Measurements from ENCODE around the gene MRAS. TPM values are rescaled to one million over a fixed set of nuclear protein-coding genes. Genes with fewer than 3 reads are reported as not detected.

The MRAS gene
- total and polyA plus RNA-seq, 9 donors, result 44.0 to 71.8 (median 59.7) TPM

GRCh38 chr3:138398791-138399575, 50.6 kb downstream of the MRAS start:
- Histone ChIP-seq H3K27ac (ENCODE audit: low read length) (no peak overlapping the region), H3K36me3 (ENCODE audit: control insufficient read depth, insufficient read depth, low read length) (peaks cover 46% of the 10 kb centered on the region), H3K4me1 (ENCODE audit: control insufficient read depth, insufficient read depth, low read length) (peaks cover 3% of the 10 kb centered on the region), H3K27me3 (ENCODE audit: control insufficient read depth, insufficient read depth, low read length) (no peaks in the 10 kb centered on the region), H3K4me3 (ENCODE audit: low read length) (no peak overlapping the region), H3K9me3 (replicated peaks; ENCODE audit: control insufficient read depth, low read depth, low read length) (no peaks in the 10 kb centered on the region)
- DNase-seq, result no peak
- 85% methylated on average over 6 of the region's 11 CpGs for WGBS (ENCODE audit: insufficient coverage)

DNA sequence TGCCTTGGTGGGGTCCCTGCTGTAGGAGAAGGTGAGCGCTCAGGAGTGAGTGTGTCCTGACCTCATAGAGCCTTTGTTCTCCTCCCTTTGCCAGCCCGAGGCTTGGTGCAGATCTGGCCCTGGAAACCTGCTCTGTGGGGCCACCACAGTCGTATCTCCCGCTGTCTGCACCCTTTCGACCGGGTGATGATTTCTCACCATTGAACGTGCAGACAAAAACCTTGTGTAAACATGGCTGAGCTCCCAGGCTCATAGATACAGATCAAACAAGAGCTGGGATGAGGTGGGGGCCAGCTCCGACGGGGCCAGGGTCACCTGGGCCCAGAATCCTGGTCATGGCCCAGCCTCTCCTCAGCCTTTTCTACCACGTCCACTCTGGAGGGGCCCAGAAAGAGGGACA, 51.4 kb downstream of the MRAS start:
- 69% methylated on average over 9 of the region's 10 CpGs for WGBS (ENCODE audit: insufficient coverage)
- no peak overlapping the region for H3K4me3 ChIP-seq (ENCODE audit: low read length)
- H3K36me3 ChIP-seq (ENCODE audit: control insufficient read depth, insufficient read depth, low read length), result peaks cover 54% of the 10 kb centered on the region
- H3K9me3 ChIP-seq (replicated peaks; ENCODE audit: control insufficient read depth, low read depth, low read length), result no peaks in the 10 kb centered on the region
- peaks cover 3% of the 10 kb centered on the region for H3K4me1 ChIP-seq (ENCODE audit: control insufficient read depth, insufficient read depth, low read length)
- no peak overlapping the region for H3K27ac ChIP-seq (ENCODE audit: low read length)
- no peak for DNase-seq
- no peaks in the 10 kb centered on the region for H3K27me3 ChIP-seq (ENCODE audit: control insufficient read depth, insufficient read depth, low read length)

DNA sequence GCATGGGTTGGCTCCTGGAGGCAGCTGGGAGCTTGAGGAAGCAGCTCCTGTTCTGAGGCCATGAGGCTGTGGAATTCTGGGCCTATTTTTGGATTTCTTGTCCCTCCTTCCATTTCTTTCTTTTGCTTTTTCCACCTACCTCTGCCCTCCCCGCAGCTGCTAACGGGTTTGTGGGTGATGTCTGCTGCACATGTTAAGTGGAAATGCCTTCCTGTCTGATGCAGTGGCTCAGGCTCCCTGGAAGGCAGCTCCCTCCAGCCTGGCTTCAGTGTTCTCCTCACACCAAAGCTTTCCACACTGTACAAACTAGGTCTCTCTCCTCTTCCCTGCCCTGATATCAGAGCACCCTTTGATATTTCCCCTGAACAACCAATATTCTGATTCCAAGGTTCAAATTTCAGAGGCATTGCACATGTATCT, 52.3 kb downstream of the MRAS start:
- H3K9me3 ChIP-seq (replicated peaks; ENCODE audit: control insufficient read depth, low read depth, low read length), result no peaks in the 10 kb centered on the region
- no peak for DNase-seq
- H3K27me3 ChIP-seq (ENCODE audit: control insufficient read depth, insufficient read depth, low read length), result no peaks in the 10 kb centered on the region
- peaks cover 58% of the 10 kb centered on the region for H3K36me3 ChIP-seq (ENCODE audit: control insufficient read depth, insufficient read depth, low read length)
- H3K4me3 ChIP-seq (ENCODE audit: low read length), result no peak overlapping the region
- H3K4me1 ChIP-seq (ENCODE audit: control insufficient read depth, insufficient read depth, low read length), result peaks cover 3% of the 10 kb centered on the region
- H3K27ac ChIP-seq (ENCODE audit: low read length), result no peak overlapping the region
- 60% methylated on average over 2 of the region's 2 CpGs for WGBS (ENCODE audit: insufficient coverage)

- Histone ChIP-seq H3K27me3 (ENCODE audit: control insufficient read depth, insufficient read depth, low read length) (no peaks in the 10 kb centered on the region), H3K9me3 (replicated peaks; ENCODE audit: control insufficient read depth, low read depth, low read length) (no peaks in the 10 kb centered on the region), H3K4me3 (ENCODE audit: low read length) (no peak overlapping the region), H3K27ac (ENCODE audit: low read length) (no peak overlapping the region), H3K4me1 (ENCODE audit: control insufficient read depth, insufficient read depth, low read length) (peaks cover 3% of the 10 kb centered on the region), H3K36me3 (ENCODE audit: control insufficient read depth, insufficient read depth, low read length) (peaks cover 56% of the 10 kb centered on the region)
- WGBS (ENCODE audit: insufficient coverage), result 100% methylated on average over 1 of the region's 7 CpGs
- no peak for DNase-seq
These were observed 53.5 kb downstream of the MRAS start for GRCh38 chr3:138401834-138402233.

DNA sequence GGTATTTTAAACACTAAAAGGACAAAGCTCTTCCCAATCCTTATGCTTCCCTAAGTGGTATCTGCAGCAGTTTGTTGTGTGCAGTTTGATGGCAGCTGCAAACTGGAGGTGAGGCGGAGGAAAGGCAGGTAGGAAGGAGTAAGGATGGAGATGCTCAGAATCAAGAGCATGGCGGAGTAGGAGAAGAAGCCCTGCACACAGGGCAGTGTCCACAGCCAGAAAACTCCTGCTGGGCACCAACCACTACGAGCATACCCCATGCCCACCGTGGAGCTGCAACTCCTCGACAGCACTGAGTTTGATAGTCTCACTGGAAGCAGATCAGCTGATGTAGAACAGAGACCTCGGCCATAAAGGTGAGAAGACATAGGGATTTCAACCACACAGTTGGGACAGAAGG, 55.7 kb downstream of the MRAS start:
- WGBS (ENCODE audit: insufficient coverage), result 93% methylated on average over 6 of the region's 6 CpGs
- Histone ChIP-seq H3K27me3 (ENCODE audit: control insufficient read depth, insufficient read depth, low read length) (no peaks in the 10 kb centered on the region), H3K4me3 (ENCODE audit: low read length) (no peak overlapping the region), H3K4me1 (ENCODE audit: control insufficient read depth, insufficient read depth, low read length) (peaks cover 3% of the 10 kb centered on the region), H3K27ac (ENCODE audit: low read length) (no peak overlapping the region), H3K36me3 (ENCODE audit: control insufficient read depth, insufficient read depth, low read length) (peaks cover 43% of the 10 kb centered on the region), H3K9me3 (replicated peaks; ENCODE audit: control insufficient read depth, low read depth, low read length) (no peaks in the 10 kb centered on the region)
- no peak for DNase-seq

GRCh38 chr3:138405001-138405400, 56.6 kb downstream of the MRAS start:
- 92% methylated on average over 6 of the region's 7 CpGs for WGBS (ENCODE audit: insufficient coverage)
- H3K36me3 ChIP-seq (ENCODE audit: control insufficient read depth, insufficient read depth, low read length), result peaks cover 43% of the 10 kb centered on the region

GRCh38 chr3:138405486-138405885, 57.1 kb downstream of the MRAS start:
- Histone ChIP-seq H3K9me3 (replicated peaks; ENCODE audit: control insufficient read depth, low read depth, low read length) (no peaks in the 10 kb centered on the region), H3K27me3 (ENCODE audit: control insufficient read depth, insufficient read depth, low read length) (no peaks in the 10 kb centered on the region), H3K4me1 (ENCODE audit: control insufficient read depth, insufficient read depth, low read length) (no peaks in the 10 kb centered on the region), H3K36me3 (ENCODE audit: control insufficient read depth, insufficient read depth, low read length) (peaks cover 41% of the 10 kb centered on the region), H3K4me3 (ENCODE audit: low read length) (no peak overlapping the region), H3K27ac (ENCODE audit: low read length) (no peak overlapping the region)
- DNase-seq, result no peak
- WGBS (ENCODE audit: insufficient coverage), result 90% methylated on average over 3 of the region's 5 CpGs

More at GRCh38 chr3:138405001-138405400, 56.6 kb downstream of the MRAS start:
- H3K4me1 ChIP-seq (ENCODE audit: control insufficient read depth, insufficient read depth, low read length), result peaks cover 3% of the 10 kb centered on the region
- no peak overlapping the region for H3K4me3 ChIP-seq (ENCODE audit: low read length)
- H3K9me3 ChIP-seq (replicated peaks; ENCODE audit: control insufficient read depth, low read depth, low read length), result no peaks in the 10 kb centered on the region
- no peak for DNase-seq
- H3K27ac ChIP-seq (ENCODE audit: low read length), result no peak overlapping the region
- no peaks in the 10 kb centered on the region for H3K27me3 ChIP-seq (ENCODE audit: control insufficient read depth, insufficient read depth, low read length)

GRCh38 chr3:138406606-138407005, 58.2 kb downstream of the MRAS start:
- Histone ChIP-seq H3K4me3 (ENCODE audit: low read length) (no peak overlapping the region), H3K27me3 (ENCODE audit: control insufficient read depth, insufficient read depth, low read length) (no peaks in the 10 kb centered on the region), H3K4me1 (ENCODE audit: control insufficient read depth, insufficient read depth, low read length) (no peaks in the 10 kb centered on the region), H3K9me3 (replicated peaks; ENCODE audit: control insufficient read depth, low read depth, low read length) (no peaks in the 10 kb centered on the region), H3K36me3 (ENCODE audit: control insufficient read depth, insufficient read depth, low read length) (peaks cover 34% of the 10 kb centered on the region), H3K27ac (ENCODE audit: low read length) (no peak overlapping the region)
- WGBS (ENCODE audit: insufficient coverage), result no CpG with 5 or more reads among the region's 2 CpGs
- DNase-seq, result no peak

GRCh38 chr3:138407236-138407907, 59.0 kb downstream of the MRAS start:
- Histone ChIP-seq H3K4me1 (ENCODE audit: control insufficient read depth, insufficient read depth, low read length) (no peaks in the 10 kb centered on the region), H3K27me3 (ENCODE audit: control insufficient read depth, insufficient read depth, low read length) (no peaks in the 10 kb centered on the region)
- 83% methylated on average over 3 of the region's 3 CpGs for WGBS (ENCODE audit: insufficient coverage)

DNA sequence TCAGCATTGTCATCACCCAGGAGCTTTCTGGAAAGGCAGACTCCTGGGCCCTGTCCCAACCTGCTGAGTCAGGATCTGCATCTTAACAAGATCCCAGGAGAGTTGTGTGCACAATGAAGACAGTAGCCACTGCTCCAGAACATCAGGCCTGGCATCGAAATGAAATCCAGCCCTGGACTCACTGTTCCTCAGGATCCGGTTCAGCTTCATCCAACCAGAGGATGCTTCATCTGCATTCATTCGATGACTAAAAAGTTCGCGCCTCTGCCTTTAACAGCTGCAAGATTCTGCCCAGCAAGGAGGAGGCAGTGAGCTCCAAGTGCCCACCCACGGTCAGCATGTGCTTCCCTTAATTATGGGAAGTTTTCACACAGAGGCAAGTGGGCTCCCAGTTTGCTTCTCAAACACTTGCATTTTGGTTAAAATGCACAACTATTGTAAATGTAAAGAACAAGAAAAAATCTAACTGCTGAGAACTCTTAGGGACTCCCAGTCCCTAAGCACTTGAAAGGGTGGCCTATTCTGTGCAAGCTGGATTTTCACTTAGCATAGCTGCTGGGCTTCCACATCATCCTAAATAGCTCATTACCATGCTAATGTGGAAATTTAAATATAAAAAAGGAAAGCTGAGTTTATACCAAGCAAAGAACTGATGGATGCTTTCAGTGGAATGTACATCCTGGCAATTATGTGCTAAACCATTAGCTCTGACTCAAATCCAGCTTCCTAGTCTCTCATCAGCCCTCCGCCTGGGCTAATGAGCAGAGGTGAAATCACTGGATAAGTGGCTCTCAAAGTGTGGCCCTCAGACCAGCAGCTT, 60.6 kb downstream of the MRAS start:
- DNase-seq, result peak; percentile 22
- H3K4me3 ChIP-seq (ENCODE audit: low read length), result no peak overlapping the region
- H3K4me1 ChIP-seq (ENCODE audit: control insufficient read depth, insufficient read depth, low read length), result no peaks in the 10 kb centered on the region
- no peaks in the 10 kb centered on the region for H3K27me3 ChIP-seq (ENCODE audit: control insufficient read depth, insufficient read depth, low read length)
- no peak overlapping the region for H3K27ac ChIP-seq (ENCODE audit: low read length)
- 49% methylated on average over 5 of the region's 7 CpGs for WGBS (ENCODE audit: insufficient coverage)
- H3K36me3 ChIP-seq (ENCODE audit: control insufficient read depth, insufficient read depth, low read length), result peaks cover 13% of the 10 kb centered on the region
- H3K9me3 ChIP-seq (replicated peaks; ENCODE audit: control insufficient read depth, low read depth, low read length), result no peaks in the 10 kb centered on the region

More at GRCh38 chr3:138407236-138407907, 59.0 kb downstream of the MRAS start:
- Histone ChIP-seq H3K36me3 (ENCODE audit: control insufficient read depth, insufficient read depth, low read length) (peaks cover 28% of the 10 kb centered on the region), H3K27ac (ENCODE audit: low read length) (no peak overlapping the region), H3K4me3 (ENCODE audit: low read length) (no peak overlapping the region), H3K9me3 (replicated peaks; ENCODE audit: control insufficient read depth, low read depth, low read length) (no peaks in the 10 kb centered on the region)
- no peak for DNase-seq

Measured in muscle of leg (tissue), 11 donors.